Naive thymus-derived CD4-positive, alpha-beta T cell (primary cell): ENCODE data around the gene BPIFB3. TPM values are rescaled to one million over a fixed set of nuclear protein-coding genes. Genes with fewer than 3 reads are reported as not detected.

Experiments
- ATAC-seq: fragments of 150-1000 bp; cut with Tn5 transposase; 2 replicates; pipeline ENCODE4 v1.10.0; 2021; ENCODE audit warnings: mild to moderate bottlenecking, moderate library complexity
- CTCF ChIA-PET: fragments of 350-600 bp; sonication (Branson Sonifier 250); formaldehyde crosslinking; loops from one replicate; lab custom pipeline; 2021; ENCODE audit warnings: antibody characterized with exemption; lab: Charles Lee
- POLR2A ChIA-PET: fragments of 350-600 bp; sonication (Branson Sonifier 250); formaldehyde crosslinking; loops from one replicate; lab custom pipeline; 2021; ENCODE audit warnings: antibody characterized with exemption, inconsistent platforms; lab: Charles Lee
- DNase-seq, 9 donors: peaks; one replicate each; pipeline versions ENCODE4 v3.0.0 to v3.0.0-alpha.2; 2020 to 2022; ENCODE audit warnings: mixed read lengths in 1 of 9
- H3K27ac ChIP-seq: one replicate; pipeline ENCODE4 v1.7.0; 2013; ENCODE audit warnings: mild to moderate bottlenecking, low read depth, low read length, moderate library complexity
- H3K27me3 ChIP-seq, 2 donors: one replicate each; pipeline ENCODE4 v1.7.0; 2013; ENCODE audit warnings: low read length in 2 of 2, mild to moderate bottlenecking in 2 of 2, moderate library complexity in 2 of 2; ENCODE audit not compliant: control insufficient read depth in 2 of 2, insufficient read depth in 2 of 2
- H3K36me3 ChIP-seq, 3 experiments: 1 replicate in 2 of 3; 2 replicates in 1 of 3; pipeline ENCODE4 v1.7.0; 2013; ENCODE audit warnings: low read length in 3 of 3, mild to moderate bottlenecking in 3 of 3, moderate library complexity in 1 of 3; ENCODE audit not compliant: insufficient read depth in 3 of 3, control insufficient read depth in 2 of 3
- H3K4me1 ChIP-seq, 2 donors: one replicate each; pipeline ENCODE4 v1.7.0; 2013; ENCODE audit warnings: low read length in 2 of 2, mild to moderate bottlenecking in 2 of 2, moderate library complexity in 1 of 2; ENCODE audit not compliant: control insufficient read depth in 2 of 2, insufficient read depth in 2 of 2
- H3K4me3 ChIP-seq: 2 replicates; pipeline ENCODE4 v1.7.0; 2013; ENCODE audit warnings: mild to moderate bottlenecking, low read length
- H3K9me3 ChIP-seq, 3 experiments: 1 replicate in 2 of 3; 2 replicates in 1 of 3; pipeline ENCODE4 v1.7.0; 2013; ENCODE audit warnings: low read length in 3 of 3; ENCODE audit not compliant: control insufficient read depth in 2 of 3
- H3K27ac Mint-ChIP-seq, 9 donors: one replicate each; pipeline ENCODE4 v1.8.0; 2020 to 2022; ENCODE audit warnings: mixed read lengths in 9 of 9, mild to moderate bottlenecking in 8 of 9, moderate library complexity in 5 of 9, inconsistent platforms in 2 of 9
- H3K27me3 Mint-ChIP-seq, 5 donors: one replicate each; pipeline ENCODE4 v1.8.0; 2021 to 2022; ENCODE audit warnings: mixed read lengths in 5 of 5, mild to moderate bottlenecking in 1 of 5
- H3K36me3 Mint-ChIP-seq, 5 donors: one replicate each; pipeline ENCODE4 v1.8.0; 2020 to 2022; ENCODE audit warnings: mixed read lengths in 5 of 5, mild to moderate bottlenecking in 3 of 5, inconsistent platforms in 1 of 5
- H3K4me1 Mint-ChIP-seq, 7 donors: one replicate each; pipeline ENCODE4 v1.8.0; 2020 to 2022; ENCODE audit warnings: mixed read lengths in 7 of 7, mild to moderate bottlenecking in 3 of 7, inconsistent platforms in 1 of 7
- H3K4me3 Mint-ChIP-seq, 10 donors: one replicate each; pipeline ENCODE4 v1.8.0; 2020 to 2022; ENCODE audit warnings: mild to moderate bottlenecking in 10 of 10, mixed read lengths in 10 of 10, moderate library complexity in 6 of 10, inconsistent platforms in 2 of 10
- H3K9me3 Mint-ChIP-seq, 11 donors: one replicate each; pipeline ENCODE4 v1.8.0; 2020 to 2022; ENCODE audit warnings: mixed read lengths in 11 of 11, mild to moderate bottlenecking in 4 of 11, inconsistent platforms in 1 of 11, moderate library complexity in 1 of 11
- intact Hi-C, 2 donors: fragments of 100-400 bp; cut with micrococcal nuclease; formaldehyde crosslinking; loops; one replicate each; pipeline ENCODE4 v1.15.1; 2023
- polyA plus RNA-seq, 2 donors: library from polyadenylated mRNA; unstranded; fragments of 300-500 nt; fragmentation: Illumina TruSeq; gene quantifications; one replicate each; pipeline ENCODE4 v1.2.3, GENCODE V29; 2021
- total RNA-seq, 6 experiments: library from RNA in 5 of 6; stranded (reverse) in 5 of 6; gene quantifications; 1 replicate in 5 of 6; 2 replicates in 1 of 6; pipeline ENCODE4 v1.2.3 and lab custom pipeline; 2021 to 2026

Gene BPIFB3
- total and polyA plus RNA-seq, 7 experiments from 2014 or later: not detected

DNA sequence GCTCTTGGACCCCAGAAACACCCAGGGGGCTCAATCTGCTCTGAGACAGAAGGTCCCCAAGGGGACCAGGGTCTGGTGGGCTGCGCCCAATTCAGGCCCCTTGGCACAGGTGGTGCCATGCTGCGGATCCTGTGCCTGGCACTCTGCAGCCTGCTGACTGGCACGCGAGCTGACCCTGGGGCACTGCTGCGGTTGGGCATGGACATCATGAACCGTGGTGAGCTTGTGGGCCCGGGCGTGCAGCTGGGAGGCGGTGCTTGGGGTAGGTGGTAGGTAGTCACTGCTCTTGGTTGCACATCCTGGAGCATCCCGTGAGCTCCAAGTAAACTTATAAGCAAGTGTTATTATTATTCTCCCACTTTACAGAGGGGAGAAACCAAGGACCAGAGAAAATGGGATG, 22.2 kb upstream of the BPIFB3 start, which contains the start of gene BPIFB6:
Gene BPIFB6, plus strand, starts transcription at position 118 of the 400 bp plus-strand sequence. Its CDS starts 0 bp downstream, at position 118.
- Histone ChIP-seq H3K27ac (no peak within 1 kb of the TSS), H3K36me3 (no peaks in the 10 kb centered on the region), H3K4me3 (no peak within 1 kb of the TSS), H3K9me3 (peaks cover 0 to 10% (median 0%) of the 10 kb centered on the region in 3 experiments), H3K4me1 (no peaks in the 10 kb centered on the region), H3K27me3 (no peaks in the 10 kb centered on the region)
- H3K4me3 Mint-ChIP-seq: no peak within 1 kb of the TSS
- POLR2A ChIA-PET: no interaction called here
- CTCF ChIA-PET: no interaction called here
- peaks cover 0 to 17% (median 6%) of the 10 kb centered on the region in 11 donors for H3K9me3 Mint-ChIP-seq
- H3K36me3 Mint-ChIP-seq: peaks cover 0 to 9% (median 3%) of the 10 kb centered on the region in 5 donors
- peaks cover 0 to 5% (median 0%) of the 10 kb centered on the region in 7 donors for H3K4me1 Mint-ChIP-seq
- intact Hi-C loops: no loop called here
- peak within 1 kb of the TSS in 1 of 9 donors; percentile 12 for H3K27ac Mint-ChIP-seq
- no peaks in the 10 kb centered on the region for H3K27me3 Mint-ChIP-seq
- ATAC-seq (no peak), DNase-seq (no peak)

DNA sequence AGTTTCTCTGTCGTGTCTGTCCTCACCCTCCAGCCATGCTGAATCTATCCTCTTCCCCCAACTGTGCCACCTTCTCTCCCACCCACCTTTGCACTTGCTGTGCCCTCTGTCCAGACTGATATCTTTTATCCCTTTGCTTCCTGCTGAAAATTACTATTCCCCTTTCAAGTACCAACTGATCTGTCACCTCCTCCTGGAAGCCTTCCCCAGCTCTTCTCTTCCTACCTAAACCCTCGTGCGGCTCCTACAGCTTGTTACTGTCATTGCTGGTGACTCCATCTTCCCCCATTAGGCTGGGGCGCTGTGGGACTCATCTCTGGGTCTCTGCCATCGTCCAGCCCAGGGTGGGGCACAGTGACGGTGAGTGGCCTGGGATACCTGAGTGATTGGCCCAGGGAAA, 21.1 kb upstream of the BPIFB3 start:
- no peak for DNase-seq
- H3K27me3 ChIP-seq: no peaks in the 10 kb centered on the region
- H3K4me3 ChIP-seq: no peak overlapping the region
- intact Hi-C loops: no loop called here
- H3K4me1 ChIP-seq: no peaks in the 10 kb centered on the region
- H3K36me3 ChIP-seq: no peaks in the 10 kb centered on the region
- ATAC-seq: no peak
- H3K27ac ChIP-seq: no peak overlapping the region
- peaks cover 0 to 9% (median 3%) of the 10 kb centered on the region in 5 donors for H3K36me3 Mint-ChIP-seq
- H3K9me3 Mint-ChIP-seq: peaks cover 0 to 17% (median 6%) of the 10 kb centered on the region in 11 donors
- no peak overlapping the region for H3K4me3 Mint-ChIP-seq
- peaks cover 0 to 5% (median 0%) of the 10 kb centered on the region in 7 donors for H3K4me1 Mint-ChIP-seq
- peaks cover 0 to 10% (median 0%) of the 10 kb centered on the region in 3 experiments for H3K9me3 ChIP-seq
- H3K27me3 Mint-ChIP-seq: no peaks in the 10 kb centered on the region
- CTCF ChIA-PET: no interaction called here
- POLR2A ChIA-PET: interaction anchor here (0.5 kb wide), 1 partner anchor 42 kb away, joined by 3 read pairs; no protein-coding TSS in a partner anchor
- H3K27ac Mint-ChIP-seq: peak overlapping the region in 1 of 9 donors; percentile 12

DNA sequence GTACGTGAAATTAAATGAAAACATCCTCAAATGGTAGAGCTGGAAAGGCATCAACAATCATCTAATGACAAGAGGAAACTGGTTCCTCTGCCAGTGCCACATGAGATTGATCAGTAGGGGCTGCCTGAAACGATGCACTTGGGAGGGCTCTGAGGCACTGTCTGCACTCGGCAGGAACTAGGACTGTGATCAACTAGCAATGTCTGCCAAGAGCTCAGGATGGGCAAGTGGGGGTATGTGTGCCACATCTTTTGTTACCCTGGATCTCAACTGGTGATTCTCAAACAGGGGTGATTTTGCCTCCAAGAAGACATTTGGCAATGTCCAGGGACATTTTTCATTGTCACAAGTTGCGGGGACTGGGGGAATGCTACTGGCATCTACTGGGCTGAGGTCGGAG, 20.3 kb upstream of the BPIFB3 start:
- no peaks in the 10 kb centered on the region for H3K27me3 ChIP-seq
- H3K27me3 Mint-ChIP-seq: peaks cover 0 to 3% (median 0%) of the 10 kb centered on the region in 5 donors
- H3K27ac ChIP-seq: no peak overlapping the region
- ChIA-PET CTCF (no interaction called here), POLR2A (no interaction called here)
- no peaks in the 10 kb centered on the region for H3K36me3 ChIP-seq
- H3K9me3 ChIP-seq: peaks cover 0 to 10% (median 0%) of the 10 kb centered on the region in 3 experiments
- intact Hi-C loops: no loop called here
- peaks cover 0 to 9% (median 3%) of the 10 kb centered on the region in 5 donors for H3K36me3 Mint-ChIP-seq
- H3K4me1 Mint-ChIP-seq: peaks cover 0 to 12% (median 0%) of the 10 kb centered on the region in 7 donors
- no peaks in the 10 kb centered on the region for H3K4me1 ChIP-seq
- H3K4me3 Mint-ChIP-seq: no peak overlapping the region
- H3K9me3 Mint-ChIP-seq: peaks cover 3 to 17% (median 6%) of the 10 kb centered on the region in 11 donors
- H3K4me3 ChIP-seq: no peak overlapping the region
- DNase-seq (no peak), ATAC-seq (no peak)
- no peak overlapping the region for H3K27ac Mint-ChIP-seq

DNA sequence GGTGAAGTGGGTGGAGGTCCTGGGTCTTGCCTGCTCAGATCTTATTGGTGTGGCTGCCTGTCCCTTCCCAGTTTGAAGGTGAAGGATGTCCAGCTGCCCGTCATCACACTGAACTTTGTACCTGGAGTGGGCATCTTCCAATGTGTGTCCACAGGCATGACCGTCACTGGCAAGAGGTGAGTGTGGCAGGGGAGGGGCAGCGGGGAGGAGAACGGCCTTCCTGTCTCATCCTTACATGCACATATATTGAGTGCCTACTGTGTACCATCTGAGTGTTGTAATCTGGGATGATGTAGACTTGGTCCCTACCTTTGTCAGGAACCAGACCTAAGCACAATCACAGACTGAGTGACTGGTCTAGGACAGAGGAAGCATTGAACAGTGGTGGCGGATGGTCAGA, 19.6 kb upstream of the BPIFB3 start:
- no peak for DNase-seq
- peaks cover 0 to 3% (median 0%) of the 10 kb centered on the region in 5 donors for H3K27me3 Mint-ChIP-seq
- peaks cover 0 to 9% (median 3%) of the 10 kb centered on the region in 5 donors for H3K36me3 Mint-ChIP-seq
- H3K4me3 Mint-ChIP-seq: no peak overlapping the region
- H3K9me3 Mint-ChIP-seq: peaks cover 3 to 17% (median 6%) of the 10 kb centered on the region in 11 donors
- peaks cover 0 to 10% (median 0%) of the 10 kb centered on the region in 3 experiments for H3K9me3 ChIP-seq
- ChIA-PET POLR2A (no interaction called here), CTCF (no interaction called here)
- H3K27ac ChIP-seq: no peak overlapping the region
- no peaks in the 10 kb centered on the region for H3K27me3 ChIP-seq
- intact Hi-C loops: no loop called here
- peak overlapping the region in 1 of 9 donors; percentile 15 for H3K27ac Mint-ChIP-seq
- ATAC-seq: no peak
- H3K4me3 ChIP-seq: no peak overlapping the region
- H3K36me3 ChIP-seq: no peaks in the 10 kb centered on the region
- H3K4me1 ChIP-seq: no peaks in the 10 kb centered on the region
- H3K4me1 Mint-ChIP-seq: peaks cover 0 to 12% (median 0%) of the 10 kb centered on the region in 7 donors

DNA sequence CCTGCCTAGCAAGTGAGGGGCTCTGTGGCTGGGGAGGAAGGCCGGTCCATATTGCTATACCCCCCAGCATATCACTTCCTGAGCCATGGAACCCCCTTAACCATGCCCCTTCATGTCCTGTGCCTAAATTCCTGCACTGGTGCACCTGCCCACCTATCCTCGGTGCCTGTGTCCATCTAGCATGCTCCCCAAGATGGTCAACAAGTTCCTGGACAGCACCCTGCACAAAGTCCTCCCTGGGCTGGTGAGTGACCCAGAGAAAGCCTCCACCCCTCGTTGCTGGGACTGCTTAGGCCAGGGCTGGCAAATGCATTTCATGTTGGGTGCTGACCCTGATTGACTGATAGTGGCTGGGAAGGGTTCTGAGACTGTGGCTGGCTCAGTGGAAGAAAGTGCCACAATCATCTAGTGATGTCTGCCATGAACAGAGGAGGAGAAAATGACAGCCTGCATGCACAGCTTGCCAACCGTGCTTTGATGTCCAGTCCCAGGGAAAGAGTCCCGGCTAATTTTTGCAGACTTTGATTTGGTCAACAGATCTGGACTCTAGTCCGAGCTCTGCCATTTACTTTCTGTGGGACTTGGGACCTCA, 18.7 kb upstream of the BPIFB3 start:
- ChIA-PET CTCF (no interaction called here), POLR2A (no interaction called here)
- H3K9me3 ChIP-seq: peaks cover 0 to 10% (median 0%) of the 10 kb centered on the region in 3 experiments
- Mint-ChIP-seq H3K4me3 (no peak overlapping the region), H3K9me3 (peaks cover 3 to 17% (median 6%) of the 10 kb centered on the region in 11 donors), H3K36me3 (peaks cover 0 to 9% (median 3%) of the 10 kb centered on the region in 5 donors), H3K27ac (no peak overlapping the region), H3K4me1 (peaks cover 0 to 12% (median 0%) of the 10 kb centered on the region in 7 donors), H3K27me3 (peaks cover 0 to 3% (median 0%) of the 10 kb centered on the region in 5 donors)
- H3K27ac ChIP-seq: no peak overlapping the region
- no peak overlapping the region for H3K4me3 ChIP-seq
- DNase-seq (no peak), ATAC-seq (no peak)
- no peaks in the 10 kb centered on the region for H3K4me1 ChIP-seq
- no peaks in the 10 kb centered on the region for H3K36me3 ChIP-seq
- H3K27me3 ChIP-seq: no peaks in the 10 kb centered on the region
- intact Hi-C loops: no loop called here

DNA sequence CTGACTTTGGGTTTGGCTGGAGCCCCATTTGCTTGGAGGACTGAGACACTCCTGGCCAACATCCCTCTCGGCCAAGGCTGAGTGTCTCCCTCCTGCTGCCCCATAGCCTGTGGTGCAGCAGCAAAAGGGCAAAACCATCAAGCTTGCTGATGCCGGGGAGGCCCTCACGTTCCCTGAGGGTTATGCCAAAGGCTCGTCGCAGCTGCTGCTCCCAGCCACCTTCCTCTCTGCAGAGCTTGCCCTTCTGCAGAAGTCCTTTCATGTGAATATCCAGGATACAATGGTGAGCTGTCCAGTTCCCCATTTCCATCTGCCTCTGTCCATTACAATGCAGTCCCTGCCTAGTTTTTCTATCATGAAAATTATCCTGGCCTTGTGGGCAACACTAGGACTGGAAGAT, 16.2 kb upstream of the BPIFB3 start:
- H3K27ac Mint-ChIP-seq: no peak overlapping the region
- H3K36me3 Mint-ChIP-seq: peaks cover 0 to 8% (median 3%) of the 10 kb centered on the region in 5 donors
- H3K27me3 Mint-ChIP-seq: peaks cover 0 to 3% (median 0%) of the 10 kb centered on the region in 5 donors
- Histone ChIP-seq H3K27me3 (no peaks in the 10 kb centered on the region), H3K27ac (no peak overlapping the region), H3K36me3 (no peaks in the 10 kb centered on the region), H3K9me3 (peaks cover 0 to 10% (median 0%) of the 10 kb centered on the region in 3 experiments), H3K4me1 (no peaks in the 10 kb centered on the region), H3K4me3 (no peak overlapping the region)
- ATAC-seq: no peak
- POLR2A ChIA-PET: no interaction called here
- intact Hi-C loops: no loop called here
- H3K4me1 Mint-ChIP-seq: peaks cover 0 to 15% (median 0%) of the 10 kb centered on the region in 7 donors
- H3K9me3 Mint-ChIP-seq: peaks cover 3 to 14% (median 6%) of the 10 kb centered on the region in 11 donors
- CTCF ChIA-PET: no interaction called here
- H3K4me3 Mint-ChIP-seq: no peak overlapping the region
- DNase-seq: no peak
